Dedifferentiated amniotic fluid mesenchymal stem cell (primary cell): ENCODE data around the gene FMN1.

Source experiments
- DNase-seq: peaks from one replicate; pipeline ENCODE4 v3.0.0-alpha.2; 2016; ENCODE audit errors: extremely low spot score

Gene FMN1

GRCh38 chr15:33157371-33158037, 37.0 kb downstream of the FMN1 start:
- DNase-seq = no peak

- no peak for DNase-seq
Observed at GRCh38 chr15:33155691-33156420, 38.7 kb downstream of the FMN1 start.

- DNase-seq = peak; percentile 29
Observed at GRCh38 chr15:33154351-33155166, 40.0 kb downstream of the FMN1 start.

GRCh38 chr15:33153548-33153947, 41.0 kb downstream of the FMN1 start:
- DNase-seq = no peak

GRCh38 chr15:33152502-33153109, 41.9 kb downstream of the FMN1 start:
- no peak for DNase-seq

GRCh38 chr15:33150971-33151370, 43.5 kb downstream of the FMN1 start:
- DNase-seq = no peak

GRCh38 chr15:33150431-33150941, 44.0 kb downstream of the FMN1 start:
- no peak for DNase-seq

- no peak for DNase-seq
Observed at GRCh38 chr15:33149919-33150318, 44.6 kb downstream of the FMN1 start.

GRCh38 chr15:33148129-33148751, 46.3 kb downstream of the FMN1 start:
- no peak for DNase-seq

- no peak for DNase-seq
Observed at GRCh38 chr15:33146051-33146450, 48.5 kb downstream of the FMN1 start.

- DNase-seq = no peak
Observed at GRCh38 chr15:33145447-33145846, 49.1 kb downstream of the FMN1 start.

GRCh38 chr15:33142708-33143107, 51.8 kb downstream of the FMN1 start:
- no peak for DNase-seq

GRCh38 chr15:33138000-33138399, 56.5 kb downstream of the FMN1 start:
- no peak for DNase-seq

GRCh38 chr15:33137101-33137500, 57.4 kb downstream of the FMN1 start:
- DNase-seq = no peak

GRCh38 chr15:33136353-33136752, 58.2 kb downstream of the FMN1 start:
- no peak for DNase-seq

GRCh38 chr15:33135355-33135781, 59.1 kb downstream of the FMN1 start:
- DNase-seq = no peak

GRCh38 chr15:33132722-33133345, 61.7 kb downstream of the FMN1 start:
- DNase-seq = peak; percentile 54

- DNase-seq = no peak
Observed at GRCh38 chr15:33132233-33132580, 62.3 kb downstream of the FMN1 start.

GRCh38 chr15:33131552-33132232, 62.8 kb downstream of the FMN1 start:
- DNase-seq = no peak

- peak; percentile 78 for DNase-seq
Observed at GRCh38 chr15:33126559-33127290, 67.8 kb downstream of the FMN1 start.
